ENCODE measurements around the gene GBGT1. TPM values are rescaled to one million over a fixed set of nuclear protein-coding genes. Genes with fewer than 3 reads are reported as not detected.

GBGT1 gene
- total and polyA plus RNA-seq, 2 donors (not counting 3 experiments of a cell fraction or from before 2014, with no cell fraction given), result 35.6 to 56.3 TPM

- Histone ChIP-seq H3K27me3 (ENCODE audit: control insufficient read depth in 2 of 2, insufficient read depth in 2 of 2, low read length in 2 of 2) (no peaks in the 10 kb centered on the region), H3K9me1 (replicated peaks; ENCODE audit: control insufficient read depth, extremely low read depth, insufficient read depth, low read length) (no peaks in the 10 kb centered on the region), H3K4me3 (replicated peaks in 1 of 3; ENCODE audit: insufficient read depth in 1 of 3, low read depth in 1 of 3, low read length in 3 of 3) (no peak overlapping the region), H3K9me3 (replicated peaks; ENCODE audit: control insufficient read depth, insufficient read depth, low read length) (no peaks in the 10 kb centered on the region), H3K79me2 (ENCODE audit: control insufficient read depth, insufficient read depth, low read length) (no peaks in the 10 kb centered on the region), H3K4me2 (ENCODE audit: insufficient read depth, low read length) (peak overlapping the region; percentile 50), H4K20me1 (replicated peaks; ENCODE audit: control insufficient read depth, extremely low read depth, insufficient read depth, low read length) (no peaks in the 10 kb centered on the region), H3K9ac (replicated peaks; ENCODE audit: extremely low read depth, insufficient read depth, low read length) (no peak overlapping the region), H3K4me1 (ENCODE audit: control insufficient read depth, extremely low read depth, insufficient read depth, low read length) (peaks cover 17% of the 10 kb centered on the region), H3K36me3 (ENCODE audit: control insufficient read depth in 2 of 2, extremely low read depth in 1 of 2, insufficient read depth in 2 of 2, low read length in 2 of 2) (no peaks in the 10 kb centered on the region), H2AFZ (ENCODE audit: low read depth, low read length) (no peak overlapping the region), H3K27ac (ENCODE audit: insufficient read depth, low read depth, low read length) (no peak overlapping the region)
- DNase-seq (ENCODE audit: low read depth, low spot score), result peak; percentile 92
- TF ChIP-seq MAX (IDR thresholded peaks at IDR 0.05; ENCODE audit: insufficient read depth, insufficient read length) (peak; percentile 49), FOS (IDR thresholded peaks at IDR 0.05; ENCODE audit: borderline replicate concordance, insufficient read depth, low read length) (peak; percentile 32), POLR2A (IDR thresholded peaks at IDR 0.05; ENCODE audit: low read depth, low read length) (no peak), GATA2 (IDR thresholded peaks at IDR 0.05; ENCODE audit: insufficient read depth, insufficient read length, low read depth, low read length) (peak; percentile 7), EZH2 (IDR thresholded peaks at IDR 0.05; ENCODE audit: borderline replicate concordance, low read depth, low read length, severe bottlenecking) (no peak), CTCF (IDR thresholded peaks at IDR 0.05; ENCODE audit: extremely low read depth in 1 of 2, insufficient read depth in 1 of 2, low read depth in 1 of 2, low read length in 2 of 2) (no peak), POLR2AphosphoS5 (IDR thresholded peaks at IDR 0.05; ENCODE audit: insufficient read depth, low read depth, low read length) (peak; percentile 46), MYC (IDR thresholded peaks at IDR 0.05; ENCODE audit: low read depth, low read length) (no peak), JUN (IDR thresholded peaks at IDR 0.05; ENCODE audit: borderline replicate concordance, insufficient read depth, insufficient read length, low read depth) (no peak)
- intact Hi-C loops (cut with micrococcal nuclease) (loop anchor here (1.0 kb wide), 1 partner anchor 9 kb away; no protein-coding TSS in a partner anchor), dilution Hi-C loops (cut with MboI; ENCODE audit: extremely low pct_ligation_motif_present, low sequenced_read_pairs) (no loop called here)
- CTCF ChIA-PET, result interaction anchor here (0.8 to 3.2 kb wide), 6 partner anchors 8 to 104 kb away, joined by 3 to 36 read pairs (median 3); no protein-coding TSS in a partner anchor
- BruUV-seq (replicated peaks), result no TSS peak
- peak; percentile 96 for FAIRE-seq
- POLR2A ChIA-PET, result no interaction called here
Observed at GRCh38 chr9:133125941-133126696, 37.6 kb downstream of the GBGT1 start.

All from endothelial cell of umbilical vein (primary cell).